Measurements from ENCODE around the gene BCAR3.
A peak's percentile ranks its signal among the peaks of the same experiment; 100 is the strongest.

BCAR3 gene

GRCh38 chr1:93552741-93553455, 128.7 kb downstream of the BCAR3 start:
- peak overlapping the region; percentile 54 for H3K4me2 ChIP-seq (ENCODE audit: low read length, poor library complexity, severe bottlenecking)
- no peak overlapping the region for H3K4me3 ChIP-seq (ENCODE audit: insufficient read depth in 1 of 2, low read depth in 1 of 2, low read length in 2 of 2)
- H2BK120ac ChIP-seq (ENCODE audit: low read depth, low read length): no peak overlapping the region
- no peak overlapping the region for H2BK15ac ChIP-seq (ENCODE audit: low read depth, poor library complexity, severe bottlenecking)
- peak overlapping the region; percentile 11 for H4K91ac ChIP-seq (ENCODE audit: low read length)
- DNase-seq: peak; percentile 77
- H3K79me1 ChIP-seq (replicated peaks; ENCODE audit: low read length, poor library complexity, severe bottlenecking): peaks cover 3% of the 10 kb centered on the region
- 34% methylated on average over 8 of the region's 9 CpGs for WGBS
- H4K8ac ChIP-seq (ENCODE audit: low read length): no peak overlapping the region
- H3K36me3 ChIP-seq (ENCODE audit: control insufficient read depth in 1 of 2, insufficient read depth in 2 of 2, low read depth in 1 of 2, low read length in 2 of 2): peaks cover 3 to 20% of the 10 kb centered on the region in 2 experiments
- H3K27ac ChIP-seq (ENCODE audit: low read length, poor library complexity, severe bottlenecking): peak overlapping the region; percentile 57
- H3K14ac ChIP-seq (ENCODE audit: low read length in 2 of 2): no peak overlapping the region
- no peak overlapping the region for H2BK5ac ChIP-seq (ENCODE audit: low read depth, low read length, poor library complexity, severe bottlenecking)
- H3K27me3 ChIP-seq (ENCODE audit: control insufficient read depth in 1 of 2, insufficient read depth in 1 of 2, low read length in 2 of 2): no peaks in the 10 kb centered on the region
- no peak overlapping the region for H2AK5ac ChIP-seq (ENCODE audit: low read length, severe bottlenecking)
- no peak overlapping the region for H2AFZ ChIP-seq (ENCODE audit: low read depth, low read length)
- peak overlapping the region in 1 of 2 experiments; percentile 79 for H3K4ac ChIP-seq (ENCODE audit: low read depth in 1 of 2, low read length in 2 of 2)
- H3K4me1 ChIP-seq (ENCODE audit: control insufficient read depth, insufficient read depth, low read depth, low read length): peaks cover 5% of the 10 kb centered on the region
- peak overlapping the region in 1 of 2 experiments; percentile 72 for H2BK12ac ChIP-seq (ENCODE audit: low read length in 2 of 2)
- H3K9ac ChIP-seq (ENCODE audit: low read length): no peak overlapping the region
- H3K18ac ChIP-seq (ENCODE audit: low read depth in 1 of 2, low read length in 2 of 2): peak overlapping the region in 1 of 2 experiments; percentile 84
- no peak overlapping the region for H3K23ac ChIP-seq (ENCODE audit: low read length in 2 of 2)
- H3K9me3 ChIP-seq (ENCODE audit: control insufficient read depth, low read length): no peaks in the 10 kb centered on the region

GRCh38 chr1:93549811-93550210, 131.8 kb downstream of the BCAR3 start:
- Histone ChIP-seq H3K23ac (ENCODE audit: low read length in 2 of 2) (no peak overlapping the region), H3K36me3 (ENCODE audit: control insufficient read depth in 1 of 2, insufficient read depth in 2 of 2, low read depth in 1 of 2, low read length in 2 of 2) (peaks cover 3 to 20% of the 10 kb centered on the region in 2 experiments), H3K4ac (ENCODE audit: low read depth in 1 of 2, low read length in 2 of 2) (no peak overlapping the region), H2BK15ac (ENCODE audit: low read depth, poor library complexity, severe bottlenecking) (no peak overlapping the region), H3K27ac (ENCODE audit: low read length, poor library complexity, severe bottlenecking) (no peak overlapping the region), H3K27me3 (ENCODE audit: control insufficient read depth in 1 of 2, insufficient read depth in 1 of 2, low read length in 2 of 2) (no peaks in the 10 kb centered on the region), H2AFZ (ENCODE audit: low read depth, low read length) (no peak overlapping the region), H3K4me2 (ENCODE audit: low read length, poor library complexity, severe bottlenecking) (no peak overlapping the region), H2BK120ac (ENCODE audit: low read depth, low read length) (no peak overlapping the region), H3K4me3 (ENCODE audit: insufficient read depth in 1 of 2, low read depth in 1 of 2, low read length in 2 of 2) (no peak overlapping the region), H3K18ac (ENCODE audit: low read depth in 1 of 2, low read length in 2 of 2) (no peak overlapping the region), H4K91ac (ENCODE audit: low read length) (no peak overlapping the region), H3K9me3 (ENCODE audit: control insufficient read depth, low read length) (no peaks in the 10 kb centered on the region), H3K79me1 (replicated peaks; ENCODE audit: low read length, poor library complexity, severe bottlenecking) (peaks cover 3% of the 10 kb centered on the region), H3K14ac (ENCODE audit: low read length in 2 of 2) (no peak overlapping the region), H4K8ac (ENCODE audit: low read length) (no peak overlapping the region), H2AK5ac (ENCODE audit: low read length, severe bottlenecking) (no peak overlapping the region), H2BK12ac (ENCODE audit: low read length in 2 of 2) (no peak overlapping the region), H2BK5ac (ENCODE audit: low read depth, low read length, poor library complexity, severe bottlenecking) (no peak overlapping the region), H3K9ac (ENCODE audit: low read length) (no peak overlapping the region), H3K4me1 (ENCODE audit: control insufficient read depth, insufficient read depth, low read depth, low read length) (peaks cover 5% of the 10 kb centered on the region)
- no CpG with 5 or more reads among the region's 4 CpGs for whole genome bisulfite sequencing
- no peak for DNase-seq

GRCh38 chr1:93549131-93549530, 132.5 kb downstream of the BCAR3 start:
- Histone ChIP-seq H2BK120ac (ENCODE audit: low read depth, low read length) (no peak overlapping the region), H3K14ac (ENCODE audit: low read length in 2 of 2) (no peak overlapping the region), H3K9ac (ENCODE audit: low read length) (no peak overlapping the region), H3K27ac (ENCODE audit: low read length, poor library complexity, severe bottlenecking) (no peak overlapping the region), H3K23ac (ENCODE audit: low read length in 2 of 2) (no peak overlapping the region), H3K9me3 (ENCODE audit: control insufficient read depth, low read length) (no peaks in the 10 kb centered on the region), H3K4me2 (ENCODE audit: low read length, poor library complexity, severe bottlenecking) (no peak overlapping the region), H3K79me1 (replicated peaks; ENCODE audit: low read length, poor library complexity, severe bottlenecking) (peaks cover 3% of the 10 kb centered on the region), H2BK15ac (ENCODE audit: low read depth, poor library complexity, severe bottlenecking) (no peak overlapping the region), H3K4me3 (ENCODE audit: insufficient read depth in 1 of 2, low read depth in 1 of 2, low read length in 2 of 2) (no peak overlapping the region), H4K91ac (ENCODE audit: low read length) (no peak overlapping the region), H3K4ac (ENCODE audit: low read depth in 1 of 2, low read length in 2 of 2) (no peak overlapping the region), H3K27me3 (ENCODE audit: control insufficient read depth in 1 of 2, insufficient read depth in 1 of 2, low read length in 2 of 2) (no peaks in the 10 kb centered on the region), H2BK5ac (ENCODE audit: low read depth, low read length, poor library complexity, severe bottlenecking) (no peak overlapping the region), H3K4me1 (ENCODE audit: control insufficient read depth, insufficient read depth, low read depth, low read length) (peaks cover 5% of the 10 kb centered on the region), H2AK5ac (ENCODE audit: low read length, severe bottlenecking) (no peak overlapping the region), H2BK12ac (ENCODE audit: low read length in 2 of 2) (no peak overlapping the region), H3K18ac (ENCODE audit: low read depth in 1 of 2, low read length in 2 of 2) (no peak overlapping the region), H3K36me3 (ENCODE audit: control insufficient read depth in 1 of 2, insufficient read depth in 2 of 2, low read depth in 1 of 2, low read length in 2 of 2) (peaks cover 3 to 20% of the 10 kb centered on the region in 2 experiments), H2AFZ (ENCODE audit: low read depth, low read length) (no peak overlapping the region), H4K8ac (ENCODE audit: low read length) (no peak overlapping the region)
- WGBS: 96% methylated on average over 1 of the region's 1 CpG
- no peak for DNase-seq

- Histone ChIP-seq H3K36me3 (ENCODE audit: control insufficient read depth in 1 of 2, insufficient read depth in 2 of 2, low read depth in 1 of 2, low read length in 2 of 2) (peaks cover 3 to 20% of the 10 kb centered on the region in 2 experiments), H3K4ac (ENCODE audit: low read depth in 1 of 2, low read length in 2 of 2) (no peak overlapping the region), H3K4me3 (ENCODE audit: insufficient read depth in 1 of 2, low read depth in 1 of 2, low read length in 2 of 2) (no peak overlapping the region), H4K91ac (ENCODE audit: low read length) (no peak overlapping the region), H2BK5ac (ENCODE audit: low read depth, low read length, poor library complexity, severe bottlenecking) (no peak overlapping the region), H3K79me1 (replicated peaks; ENCODE audit: low read length, poor library complexity, severe bottlenecking) (peaks cover 3% of the 10 kb centered on the region), H3K18ac (ENCODE audit: low read depth in 1 of 2, low read length in 2 of 2) (no peak overlapping the region), H3K23ac (ENCODE audit: low read length in 2 of 2) (no peak overlapping the region), H4K8ac (ENCODE audit: low read length) (no peak overlapping the region), H2BK12ac (ENCODE audit: low read length in 2 of 2) (no peak overlapping the region), H2AK5ac (ENCODE audit: low read length, severe bottlenecking) (no peak overlapping the region), H3K9ac (ENCODE audit: low read length) (no peak overlapping the region), H3K4me2 (ENCODE audit: low read length, poor library complexity, severe bottlenecking) (no peak overlapping the region), H3K9me3 (ENCODE audit: control insufficient read depth, low read length) (no peaks in the 10 kb centered on the region), H3K27ac (ENCODE audit: low read length, poor library complexity, severe bottlenecking) (no peak overlapping the region), H2BK120ac (ENCODE audit: low read depth, low read length) (no peak overlapping the region), H2AFZ (ENCODE audit: low read depth, low read length) (no peak overlapping the region), H2BK15ac (ENCODE audit: low read depth, poor library complexity, severe bottlenecking) (no peak overlapping the region), H3K4me1 (ENCODE audit: control insufficient read depth, insufficient read depth, low read depth, low read length) (no peaks in the 10 kb centered on the region), H3K27me3 (ENCODE audit: control insufficient read depth in 1 of 2, insufficient read depth in 1 of 2, low read length in 2 of 2) (no peaks in the 10 kb centered on the region), H3K14ac (ENCODE audit: low read length in 2 of 2) (no peak overlapping the region)
- WGBS: 75% methylated on average over 1 of the region's 3 CpGs
- no peak for DNase-seq
Observed at GRCh38 chr1:93546162-93546863, 135.3 kb downstream of the BCAR3 start.

Measured in mesenchymal stem cell (in vitro differentiated cells and primary cell).